Esophagus squamous epithelium (tissue), 5 donors: ENCODE results near the gene RCOR2. TPM values are rescaled to one million over a fixed set of nuclear protein-coding genes. Genes with fewer than 3 reads are reported as not detected.

Experiments
- DNase-seq: peaks from one replicate; lab custom pipeline; 2025; lab: John Stamatoyannopoulos, UW
- H3K27ac ChIP-seq, 4 donors: fragments of 200-600 bp; sonication (generic); one replicate each; pipeline ENCODE4 v1.5.1; 2016 to 2019; ENCODE audit warnings: mild to moderate bottlenecking in 1 of 4
- H3K27me3 ChIP-seq, 4 donors: fragments of 200-600 bp; sonication (generic); 1 replicate in 3 of 4; 2 replicates in 1 of 4; pipeline versions ENCODE4 v1.5.1 to v1.6.0; 2017 to 2021; ENCODE audit warnings: antibody characterized with exemption in 1 of 4
- H3K36me3 ChIP-seq, 3 donors: fragments of 200-600 bp; sonication (generic); one replicate each; pipeline ENCODE4 v1.5.1; 2016 to 2019
- H3K4me1 ChIP-seq, 3 donors: fragments of 200-600 bp; sonication (generic); one replicate each; pipeline ENCODE4 v1.5.1; 2017 to 2019
- H3K4me3 ChIP-seq, 4 donors: fragments of 200-600 bp; sonication (generic); 1 replicate in 3 of 4; 2 replicates in 1 of 4; pipeline ENCODE4 v1.5.1; 2016 to 2019; ENCODE audit warnings: mild to moderate bottlenecking in 2 of 4, moderate library complexity in 1 of 4
- H3K9me3 ChIP-seq, 3 donors: fragments of 200-600 bp; sonication (generic); one replicate each; pipeline ENCODE4 v1.5.1; 2016 to 2019
- POLR2A ChIP-seq, 4 donors: fragments of 450-650 bp; IDR thresholded peaks; one replicate each; pipeline ENCODE4 v1.6.1; 2017; ENCODE audit warnings: antibody characterized with exemption in 4 of 4, mild to moderate bottlenecking in 4 of 4, moderate library complexity in 3 of 4
- WGBS, 2 donors: methylation state at CpG; one replicate each; pipeline ENCODE4 v1.1.5; 2018; 5-methylcytosine and 5-hydroxymethylcytosine counted together
- intact Hi-C: fragments of 100-400 bp; cut with DNase I; formaldehyde crosslinking; loops from one replicate; pipeline ENCODE4 v1.15.0; 2022
- total RNA-seq, 4 donors: library from RNA; depleted of rRNA; stranded (reverse); fragments of >200 nt; gene quantifications; one replicate each; pipeline ENCODE4 v1.1.0, GENCODE V29; 2016
- TF ChIP-seq, protein P1 (sequence below), 6 experiments: fragments of 450-650 bp in 4 of 6; fragments of 200-600 bp in 2 of 6; sonication (generic) in 2 of 6; IDR thresholded peaks; one replicate each; pipeline ENCODE4 v1.5.1; 2016 to 2019; ENCODE audit warnings: antibody characterized with exemption in 6 of 6, mild to moderate bottlenecking in 4 of 6, moderate library complexity in 4 of 6
- donor health status: DM: yes; HTN: yes; CAD: no.

RCOR2 gene
- total RNA-seq, 4 donors from 2014 or later = 0.19 to 0.49 (median 0.22) TPM; not detected in 1

DNA sequence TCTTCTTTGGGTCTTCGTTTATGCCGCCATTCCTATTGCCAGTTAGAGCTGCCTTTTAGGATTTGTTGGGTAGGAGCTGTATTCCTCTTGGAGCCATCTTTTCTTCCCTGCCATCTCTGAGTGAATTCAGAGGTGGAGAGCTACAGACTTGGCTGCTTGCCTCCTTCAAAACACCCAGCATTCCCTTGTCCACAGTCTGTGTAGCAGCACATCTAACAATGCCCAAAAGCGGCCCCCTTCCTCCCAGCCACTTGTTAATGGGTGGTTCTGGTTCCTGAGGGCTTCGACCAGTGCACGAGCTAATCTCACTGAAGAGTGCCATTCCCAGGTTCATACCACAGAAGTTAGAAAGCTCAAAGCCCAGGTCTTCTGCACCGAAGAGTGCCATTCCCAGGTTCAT lies 40.3 kb downstream of the RCOR2 start:
- WGBS, 2 donors = 88 to 94% methylated on average over 4 to 6 of the region's 6 CpGs
- Histone ChIP-seq H3K4me1 (peaks cover 50 to 89% (median 57%) of the 10 kb centered on the region in 3 donors), H3K9me3 (no peaks in the 10 kb centered on the region)

DNA sequence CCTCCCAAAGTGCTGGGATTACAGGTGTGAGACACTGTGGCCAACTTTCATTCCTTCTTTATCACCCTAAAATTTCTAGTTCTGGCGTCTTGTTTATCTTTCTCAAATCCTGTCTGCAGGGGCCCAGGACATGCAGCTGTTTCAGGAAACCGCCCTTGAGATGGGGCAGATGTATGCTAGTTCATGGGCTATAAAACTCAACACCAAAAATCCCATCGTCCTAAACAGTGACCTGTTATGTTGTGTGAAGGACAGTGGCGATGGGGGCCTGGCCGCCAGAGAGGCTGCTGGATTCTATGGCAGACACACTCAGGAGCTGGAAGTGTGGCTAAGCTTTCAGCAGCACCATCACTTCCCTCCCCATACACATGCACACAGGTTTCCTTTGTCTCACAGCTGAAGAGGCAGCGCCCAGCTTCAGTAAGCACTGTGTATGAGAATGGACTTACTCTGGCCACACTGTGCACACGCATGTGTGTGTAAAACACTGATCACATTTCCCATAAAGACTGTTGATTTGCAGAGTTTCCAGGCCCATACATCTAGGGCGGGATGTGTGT lies 41.4 kb downstream of the RCOR2 start:
- no peak for DNase-seq
- peaks cover 0 to 8% (median 0%) of the 10 kb centered on the region in 3 donors for H3K36me3 ChIP-seq
- TF ChIP-seq POLR2A (IDR thresholded peaks at IDR 0.05) = no peak
- TF ChIP-seq, protein P1, sequence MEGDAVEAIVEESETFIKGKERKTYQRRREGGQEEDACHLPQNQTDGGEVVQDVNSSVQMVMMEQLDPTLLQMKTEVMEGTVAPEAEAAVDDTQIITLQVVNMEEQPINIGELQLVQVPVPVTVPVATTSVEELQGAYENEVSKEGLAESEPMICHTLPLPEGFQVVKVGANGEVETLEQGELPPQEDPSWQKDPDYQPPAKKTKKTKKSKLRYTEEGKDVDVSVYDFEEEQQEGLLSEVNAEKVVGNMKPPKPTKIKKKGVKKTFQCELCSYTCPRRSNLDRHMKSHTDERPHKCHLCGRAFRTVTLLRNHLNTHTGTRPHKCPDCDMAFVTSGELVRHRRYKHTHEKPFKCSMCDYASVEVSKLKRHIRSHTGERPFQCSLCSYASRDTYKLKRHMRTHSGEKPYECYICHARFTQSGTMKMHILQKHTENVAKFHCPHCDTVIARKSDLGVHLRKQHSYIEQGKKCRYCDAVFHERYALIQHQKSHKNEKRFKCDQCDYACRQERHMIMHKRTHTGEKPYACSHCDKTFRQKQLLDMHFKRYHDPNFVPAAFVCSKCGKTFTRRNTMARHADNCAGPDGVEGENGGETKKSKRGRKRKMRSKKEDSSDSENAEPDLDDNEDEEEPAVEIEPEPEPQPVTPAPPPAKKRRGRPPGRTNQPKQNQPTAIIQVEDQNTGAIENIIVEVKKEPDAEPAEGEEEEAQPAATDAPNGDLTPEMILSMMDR (IDR thresholded peaks at IDR 0.05) = no peak
- no peaks in the 10 kb centered on the region for H3K9me3 ChIP-seq
- H3K27me3 ChIP-seq = no peaks in the 10 kb centered on the region
- intact Hi-C loops = no loop called here
- H3K4me3 ChIP-seq = no peak overlapping the region
- H3K4me1 ChIP-seq = peaks cover 58 to 89% (median 61%) of the 10 kb centered on the region in 3 donors
- no peak overlapping the region for H3K27ac ChIP-seq
- WGBS, 2 donors = 86% methylated on average over 2 to 4 of the region's 8 CpGs

More for the DNA sequence above, 40.3 kb downstream of the RCOR2 start:
- DNase-seq = no peak
- intact Hi-C loops = no loop called here
- TF ChIP-seq POLR2A (IDR thresholded peaks at IDR 0.05) = no peak
- TF ChIP-seq, protein P1 (IDR thresholded peaks at IDR 0.05) = no peak
- H3K4me3 ChIP-seq = no peak overlapping the region
- peaks cover 0 to 9% (median 0%) of the 10 kb centered on the region in 3 donors for H3K36me3 ChIP-seq
- no peaks in the 10 kb centered on the region for H3K27me3 ChIP-seq
- no peak overlapping the region for H3K27ac ChIP-seq

DNA sequence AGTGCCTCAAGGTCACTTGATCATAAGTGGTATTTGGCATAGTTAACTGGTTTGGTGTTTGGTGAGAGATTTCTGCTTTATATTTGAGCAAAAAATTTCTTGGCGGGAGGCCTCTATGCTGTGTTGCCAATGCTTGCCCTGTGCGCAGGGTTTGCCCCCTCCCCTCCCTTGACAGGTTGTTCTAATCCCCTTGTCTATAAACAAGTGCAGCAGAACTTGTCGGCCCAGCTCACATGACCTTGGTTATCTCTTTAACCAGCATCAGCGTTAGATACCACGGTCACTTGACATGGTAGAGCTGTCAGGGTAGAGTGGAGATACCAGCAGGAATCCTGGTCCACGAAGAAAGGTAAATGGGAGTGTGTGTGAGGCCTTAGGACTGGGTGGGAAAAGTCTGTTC lies 42.5 kb downstream of the RCOR2 start:
- no peak for DNase-seq
- Histone ChIP-seq H3K27ac (peak overlapping the region in 2 of 4 donors; percentile 69 to 90), H3K4me1 (peaks cover 60 to 89% (median 61%) of the 10 kb centered on the region in 3 donors), H3K4me3 (no peak overlapping the region), H3K27me3 (no peaks in the 10 kb centered on the region), H3K9me3 (no peaks in the 10 kb centered on the region), H3K36me3 (peaks cover 0 to 8% (median 0%) of the 10 kb centered on the region in 3 donors)
- WGBS, 2 donors = 61% methylated on average over 6 of the region's 6 CpGs; no CpG with 5 or more reads in 1 of the 2 donors
- intact Hi-C loops = no loop called here
- TF ChIP-seq, protein P1 (IDR thresholded peaks at IDR 0.05) = no peak
- TF ChIP-seq POLR2A (IDR thresholded peaks at IDR 0.05) = no peak

DNA sequence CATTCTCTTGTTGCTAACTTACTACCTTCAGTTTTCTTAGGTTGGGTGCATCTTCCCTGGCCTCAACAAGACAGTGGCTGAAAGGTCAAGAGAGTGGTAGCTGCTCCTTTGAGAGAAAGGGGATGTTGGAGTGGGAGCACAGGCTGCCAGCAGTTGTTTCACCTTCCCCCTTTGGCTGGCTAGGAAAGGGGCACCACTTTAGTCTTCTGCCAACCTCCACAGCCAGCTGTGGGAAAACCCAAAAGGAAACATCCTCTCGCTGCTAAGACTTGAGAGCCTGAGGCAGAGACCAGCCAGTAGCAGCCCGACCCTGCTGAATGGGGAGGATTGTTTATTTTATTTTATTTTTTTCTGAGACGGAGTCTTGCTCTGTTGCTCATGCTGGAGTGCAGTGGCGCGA lies 43.7 kb downstream of the RCOR2 start:
- intact Hi-C loops = no loop called here

DNA sequence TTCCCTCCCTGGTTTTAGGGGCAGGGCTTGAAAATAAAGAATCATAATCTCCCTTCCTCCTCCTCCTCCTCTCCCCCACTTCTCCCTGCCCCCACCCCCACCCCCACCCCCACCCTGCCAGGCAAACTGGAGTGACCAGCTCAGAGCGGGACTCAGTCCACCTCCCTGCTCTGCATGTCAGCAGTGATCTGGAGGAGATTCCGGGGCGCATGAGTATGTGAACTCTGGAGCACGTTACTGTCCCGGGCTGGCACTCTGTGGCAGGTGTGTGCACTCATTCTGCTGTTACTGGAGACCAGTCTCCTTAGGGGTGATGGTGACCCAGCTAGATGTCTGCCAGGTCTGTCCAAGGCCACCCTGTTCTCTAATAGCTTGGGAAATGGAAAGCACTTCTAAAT lies 44.2 kb downstream of the RCOR2 start:
- Histone ChIP-seq H3K27me3 (no peaks in the 10 kb centered on the region), H3K36me3 (peaks cover 0 to 8% (median 0%) of the 10 kb centered on the region in 3 donors), H3K4me1 (peaks cover 66 to 89% (median 73%) of the 10 kb centered on the region in 3 donors), H3K4me3 (peak overlapping the region in 3 of 4 donors; percentile 2 to 17 (median 9)), H3K27ac (peak overlapping the region; percentile 69 to 90 (median 72)), H3K9me3 (no peaks in the 10 kb centered on the region)
- intact Hi-C loops = no loop called here
- no CpG with 5 or more reads among the region's 5 CpGs for WGBS, 2 donors
- TF ChIP-seq POLR2A (IDR thresholded peaks at IDR 0.05) = no peak
- TF ChIP-seq, protein P1 (IDR thresholded peaks at IDR 0.05) = no peak
- no peak for DNase-seq

More for the DNA sequence above, 43.7 kb downstream of the RCOR2 start:
- Histone ChIP-seq H3K4me3 (no peak overlapping the region), H3K27ac (peak overlapping the region; percentile 61 to 90 (median 69)), H3K36me3 (peaks cover 0 to 8% (median 0%) of the 10 kb centered on the region in 3 donors), H3K4me1 (peaks cover 63 to 89% (median 69%) of the 10 kb centered on the region in 3 donors), H3K9me3 (no peaks in the 10 kb centered on the region), H3K27me3 (no peaks in the 10 kb centered on the region)
- 43 to 48% methylated on average over 4 to 5 of the region's 5 CpGs for WGBS, 2 donors
- TF ChIP-seq POLR2A (IDR thresholded peaks at IDR 0.05) = no peak
- TF ChIP-seq, protein P1 (IDR thresholded peaks at IDR 0.05) = no peak
- no peak for DNase-seq
